Upper lobe of left lung (tissue), 6 donors: ENCODE results near the gene SPNS3. TPM values are rescaled to one million over a fixed set of nuclear protein-coding genes. Genes with fewer than 3 reads are reported as not detected.

Experiments used
- ATAC-seq, 2 donors: fragments of 200-7000 bp; cut with Tn5 transposase; one replicate each; pipeline ENCODE4 v1.9.1; 2022; ENCODE audit warnings: mild to moderate bottlenecking in 2 of 2, moderate library complexity in 2 of 2; ENCODE audit not compliant: low FRiP score in 2 of 2
- DNase-seq, 2 donors: peaks; one replicate each; pipeline ENCODE4 v3.0.0-alpha.2; 2019 to 2020
- H3K27ac ChIP-seq, 4 donors: fragments of 200-600 bp; sonication (generic); one replicate each; pipeline ENCODE4 v1.5.1; 2016 to 2019
- H3K27me3 ChIP-seq, 4 donors: fragments of 200-600 bp; sonication (generic); one replicate each; pipeline ENCODE4 v1.5.1; 2017 to 2019
- H3K36me3 ChIP-seq, 4 donors: fragments of 200-600 bp; sonication (generic); one replicate each; pipeline ENCODE4 v1.5.1; 2016 to 2019
- H3K4me1 ChIP-seq, 4 donors: fragments of 200-600 bp; sonication (generic); one replicate each; pipeline ENCODE4 v1.5.1; 2018 to 2019
- H3K4me3 ChIP-seq, 4 donors: fragments of 200-600 bp; sonication (generic); one replicate each; pipeline ENCODE4 v1.5.1; 2017 to 2019; ENCODE audit warnings: mild to moderate bottlenecking in 2 of 4, moderate library complexity in 1 of 4
- H3K9me3 ChIP-seq, 4 donors: fragments of 200-600 bp; sonication (generic); one replicate each; pipeline ENCODE4 v1.5.1; 2018 to 2019
- CTCF ChIP-seq, 6 experiments: fragments of 450-650 bp in 4 of 6; fragments of 200-600 bp in 2 of 6; sonication (generic) in 2 of 6; IDR thresholded peaks; one replicate each; pipeline ENCODE4 v1.5.1; 2016 to 2019; ENCODE audit warnings: antibody characterized with exemption in 6 of 6
- EP300 ChIP-seq, 4 donors: sonication (generic); formaldehyde crosslinking; IDR thresholded peaks; one replicate each; pipeline ENCODE4 v1.5.1; 2017; ENCODE audit warnings: antibody characterized with exemption in 4 of 4, control low read depth in 2 of 4
- POLR2A ChIP-seq, 4 donors: fragments of 450-650 bp; IDR thresholded peaks; one replicate each; pipeline ENCODE4 v1.5.1; 2016 to 2017; ENCODE audit warnings: antibody characterized with exemption in 4 of 4, mild to moderate bottlenecking in 2 of 4
- POLR2AphosphoS5 ChIP-seq, 2 donors: sonication (generic); formaldehyde crosslinking; IDR thresholded peaks; one replicate each; pipeline ENCODE4 v1.5.1; 2017; ENCODE audit warnings: antibody characterized with exemption in 2 of 2
- WGBS, 2 donors: methylation state at CpG; one replicate each; pipeline ENCODE4 v1.1.5; 2017 to 2018; 5-methylcytosine and 5-hydroxymethylcytosine counted together
- total RNA-seq, 6 donors: library from RNA; depleted of rRNA in 4 of 6; stranded (reverse); fragments of >200 nt in 4 of 6; gene quantifications; one replicate each; pipeline versions ENCODE4 v1.1.0 to v1.2.1, GENCODE V29; 2016 to 2021
- donor health status: DM: no; HTN: no; CAD: no; lungs with moderate emphysema.
- donor health status: DM: no; HTN: yes; CAD: no; lungs with severe emphysema.

Gene SPNS3
- total RNA-seq, 6 donors from 2014 or later = 0.22 to 0.91 (median 0.52) TPM; not detected in 1

GRCh38 chr17:4474093-4474492, 40.4 kb downstream of the SPNS3 start:
- Histone ChIP-seq H3K27ac (no peak overlapping the region), H3K36me3 (no peaks in the 10 kb centered on the region), H3K4me1 (peaks cover 4 to 14% (median 10%) of the 10 kb centered on the region in 4 donors), H3K9me3 (no peaks in the 10 kb centered on the region), H3K27me3 (no peaks in the 10 kb centered on the region), H3K4me3 (no peak overlapping the region)
- no peak for ATAC-seq
- no peak for TF ChIP-seq POLR2A (IDR thresholded peaks at IDR 0.05)
- TF ChIP-seq CTCF (IDR thresholded peaks at IDR 0.05) = no peak
- no peak for TF ChIP-seq EP300 (IDR thresholded peaks at IDR 0.05)
- TF ChIP-seq POLR2AphosphoS5 (IDR thresholded peaks at IDR 0.05) = no peak
- DNase-seq = no peak
- 89 to 92% methylated on average over 9 to 13 of the region's 13 CpGs for WGBS, 2 donors

- Histone ChIP-seq H3K27me3 (no peaks in the 10 kb centered on the region), H3K27ac (no peak overlapping the region), H3K36me3 (no peaks in the 10 kb centered on the region), H3K4me1 (peaks cover 6 to 15% (median 11%) of the 10 kb centered on the region in 4 donors), H3K4me3 (no peak overlapping the region), H3K9me3 (no peaks in the 10 kb centered on the region)
- 92 to 93% methylated on average over 8 to 9 of the region's 9 CpGs for WGBS, 2 donors
- DNase-seq = no peak
- no peak for ATAC-seq
- no peak for TF ChIP-seq POLR2A (IDR thresholded peaks at IDR 0.05)
- TF ChIP-seq POLR2AphosphoS5 (IDR thresholded peaks at IDR 0.05) = no peak
- TF ChIP-seq CTCF (IDR thresholded peaks at IDR 0.05) = no peak
- TF ChIP-seq EP300 (IDR thresholded peaks at IDR 0.05) = no peak
Measured at GRCh38 chr17:4475001-4475400, 41.3 kb downstream of the SPNS3 start.

GRCh38 chr17:4475463-4475862, 41.7 kb downstream of the SPNS3 start:
- Histone ChIP-seq H3K4me3 (no peak overlapping the region), H3K9me3 (no peaks in the 10 kb centered on the region), H3K4me1 (peaks cover 9 to 20% (median 14%) of the 10 kb centered on the region in 4 donors), H3K36me3 (no peaks in the 10 kb centered on the region), H3K27me3 (no peaks in the 10 kb centered on the region), H3K27ac (no peak overlapping the region)
- DNase-seq (no peak), ATAC-seq (no peak)
- WGBS, 2 donors = 72 to 88% methylated on average over 7 of the region's 7 CpGs
- TF ChIP-seq EP300 (IDR thresholded peaks at IDR 0.05) (no peak), POLR2AphosphoS5 (IDR thresholded peaks at IDR 0.05) (no peak), POLR2A (IDR thresholded peaks at IDR 0.05) (no peak), CTCF (IDR thresholded peaks at IDR 0.05) (no peak)

GRCh38 chr17:4476017-4476416, 42.3 kb downstream of the SPNS3 start:
- peak overlapping the region in 1 of 4 donors; percentile 63 for H3K27ac ChIP-seq

More at GRCh38 chr17:4476017-4476416, 42.3 kb downstream of the SPNS3 start:
- 72 to 85% methylated on average over 4 to 13 of the region's 14 CpGs for WGBS, 2 donors
- no peak for ATAC-seq
- Histone ChIP-seq H3K36me3 (no peaks in the 10 kb centered on the region), H3K4me3 (no peak overlapping the region), H3K9me3 (no peaks in the 10 kb centered on the region), H3K27me3 (no peaks in the 10 kb centered on the region), H3K4me1 (peaks cover 15 to 25% (median 20%) of the 10 kb centered on the region in 4 donors)
- no peak for DNase-seq
- TF ChIP-seq POLR2A (IDR thresholded peaks at IDR 0.05) (no peak), CTCF (IDR thresholded peaks at IDR 0.05) (no peak), POLR2AphosphoS5 (IDR thresholded peaks at IDR 0.05) (no peak), EP300 (IDR thresholded peaks at IDR 0.05) (no peak)
